ENCODE data around the gene APC2.
"Not testable (repeated sequence)": the region's sequence is repeated elsewhere in the genome, so short reads cannot be mapped to it uniquely, and the experiment has no call there.

APC2 gene

DNA sequence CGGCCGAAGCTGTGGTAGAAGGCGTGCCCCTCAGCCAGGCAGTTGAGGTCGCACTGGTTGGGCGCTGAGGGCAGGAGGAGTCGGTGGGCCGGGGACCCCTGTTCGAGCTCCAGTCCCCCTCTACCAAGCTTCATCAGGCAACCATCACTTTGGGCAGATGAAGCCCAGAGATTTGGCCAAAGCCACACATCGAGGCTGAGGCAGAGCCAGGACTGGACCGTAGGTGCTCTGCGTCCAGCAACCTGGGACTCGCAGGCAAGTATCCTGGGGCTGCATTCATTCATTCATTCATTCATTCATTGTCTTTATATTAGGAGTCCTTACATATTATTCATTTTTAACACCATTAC, 58.6 kb downstream of the APC2 start:
- H3K4me3 Mint-ChIP-seq = no peak overlapping the region
- no peaks in the 10 kb centered on the region for H3K36me3 Mint-ChIP-seq
- no peak overlapping the region for H3K27ac Mint-ChIP-seq
- peaks cover 27% of the 10 kb centered on the region for H3K4me1 Mint-ChIP-seq (ENCODE audit: low read depth)
- H3K27me3 Mint-ChIP-seq = peaks cover 2% of the 10 kb centered on the region
- no peaks in the 10 kb centered on the region for H3K9me3 Mint-ChIP-seq (ENCODE audit: low read depth)

DNA sequence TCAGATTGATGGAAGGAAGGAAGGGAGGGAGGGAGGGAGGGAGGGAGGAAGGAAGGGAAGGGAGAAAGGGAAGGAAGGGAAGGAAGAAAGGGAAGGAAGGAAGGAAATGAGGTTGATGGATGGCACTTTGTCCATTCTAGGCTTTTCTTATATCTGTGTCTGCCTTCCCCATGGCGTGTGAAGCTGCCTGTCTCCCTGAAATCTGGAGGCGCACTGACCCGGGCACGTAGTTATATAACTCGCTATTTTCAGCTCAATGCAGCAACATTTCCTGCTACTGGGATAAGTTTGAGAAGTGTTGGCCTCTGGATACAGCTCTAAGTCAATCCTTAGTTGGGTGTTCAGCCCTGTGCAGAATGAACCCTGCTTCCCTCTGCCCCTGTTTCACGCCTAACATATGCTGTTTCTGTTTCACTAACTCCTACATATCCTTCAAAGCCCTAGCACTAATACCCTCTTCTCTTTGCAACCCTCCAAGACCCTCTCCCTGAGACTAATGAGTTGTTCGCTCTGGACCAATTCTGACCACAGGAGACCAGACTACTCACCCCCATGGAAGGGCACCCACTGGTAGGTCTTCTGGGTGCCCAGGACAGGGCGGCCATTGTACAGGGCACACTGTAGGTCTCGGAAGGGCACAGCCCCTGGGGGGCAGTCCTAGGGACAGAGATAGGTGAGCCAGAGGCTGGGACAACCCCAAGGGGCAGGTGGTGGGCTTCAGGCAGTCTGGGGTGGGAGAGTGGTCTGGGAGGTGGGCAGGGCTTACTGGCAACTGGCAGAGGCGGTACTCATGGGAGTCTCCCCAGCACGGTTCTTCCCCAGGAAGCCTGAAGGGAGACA, 59.9 kb downstream of the APC2 start:
- no peaks in the 10 kb centered on the region for H3K36me3 Mint-ChIP-seq
- no peak overlapping the region for H3K27ac Mint-ChIP-seq
- no peak overlapping the region for H3K4me3 Mint-ChIP-seq
- H3K9me3 Mint-ChIP-seq (ENCODE audit: low read depth) = no peaks in the 10 kb centered on the region
- no peaks in the 10 kb centered on the region for H3K27me3 Mint-ChIP-seq
- H3K4me1 Mint-ChIP-seq (ENCODE audit: low read depth) = peaks cover 24% of the 10 kb centered on the region

DNA sequence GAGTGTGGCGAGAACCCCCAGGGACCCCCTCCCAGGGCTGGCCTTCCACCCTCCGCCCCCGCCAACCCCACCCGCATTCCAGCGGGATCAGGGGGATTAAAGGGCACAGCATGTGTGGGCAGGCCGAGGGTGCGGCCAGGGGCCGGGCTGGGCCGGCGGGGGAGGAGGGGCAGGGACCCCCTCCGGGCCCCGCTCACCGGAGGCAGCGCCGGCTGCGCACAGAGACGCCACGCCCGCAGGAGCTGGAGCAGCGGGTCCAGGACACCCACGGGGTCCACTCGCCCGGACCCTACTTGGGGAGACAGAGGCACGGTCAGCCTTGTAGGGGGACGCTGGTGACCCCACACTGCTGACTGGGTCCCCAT, 60.5 kb downstream of the APC2 start:
- no peaks in the 10 kb centered on the region for H3K9me3 Mint-ChIP-seq (ENCODE audit: low read depth)
- H3K4me3 Mint-ChIP-seq = no peak overlapping the region
- H3K27me3 Mint-ChIP-seq = no peaks in the 10 kb centered on the region
- peaks cover 24% of the 10 kb centered on the region for H3K4me1 Mint-ChIP-seq (ENCODE audit: low read depth)
- no peak overlapping the region for H3K27ac Mint-ChIP-seq
- H3K36me3 Mint-ChIP-seq = no peaks in the 10 kb centered on the region

GRCh38 chr19:1510807-1511206, 60.9 kb downstream of the APC2 start:
- H3K36me3 Mint-ChIP-seq = no peaks in the 10 kb centered on the region
- H3K4me3 Mint-ChIP-seq = peak overlapping the region; percentile 46
- H3K27me3 Mint-ChIP-seq = no peaks in the 10 kb centered on the region
- H3K27ac Mint-ChIP-seq = no peak overlapping the region
- no peaks in the 10 kb centered on the region for H3K9me3 Mint-ChIP-seq (ENCODE audit: low read depth)
- peaks cover 22% of the 10 kb centered on the region for H3K4me1 Mint-ChIP-seq (ENCODE audit: low read depth)

DNA sequence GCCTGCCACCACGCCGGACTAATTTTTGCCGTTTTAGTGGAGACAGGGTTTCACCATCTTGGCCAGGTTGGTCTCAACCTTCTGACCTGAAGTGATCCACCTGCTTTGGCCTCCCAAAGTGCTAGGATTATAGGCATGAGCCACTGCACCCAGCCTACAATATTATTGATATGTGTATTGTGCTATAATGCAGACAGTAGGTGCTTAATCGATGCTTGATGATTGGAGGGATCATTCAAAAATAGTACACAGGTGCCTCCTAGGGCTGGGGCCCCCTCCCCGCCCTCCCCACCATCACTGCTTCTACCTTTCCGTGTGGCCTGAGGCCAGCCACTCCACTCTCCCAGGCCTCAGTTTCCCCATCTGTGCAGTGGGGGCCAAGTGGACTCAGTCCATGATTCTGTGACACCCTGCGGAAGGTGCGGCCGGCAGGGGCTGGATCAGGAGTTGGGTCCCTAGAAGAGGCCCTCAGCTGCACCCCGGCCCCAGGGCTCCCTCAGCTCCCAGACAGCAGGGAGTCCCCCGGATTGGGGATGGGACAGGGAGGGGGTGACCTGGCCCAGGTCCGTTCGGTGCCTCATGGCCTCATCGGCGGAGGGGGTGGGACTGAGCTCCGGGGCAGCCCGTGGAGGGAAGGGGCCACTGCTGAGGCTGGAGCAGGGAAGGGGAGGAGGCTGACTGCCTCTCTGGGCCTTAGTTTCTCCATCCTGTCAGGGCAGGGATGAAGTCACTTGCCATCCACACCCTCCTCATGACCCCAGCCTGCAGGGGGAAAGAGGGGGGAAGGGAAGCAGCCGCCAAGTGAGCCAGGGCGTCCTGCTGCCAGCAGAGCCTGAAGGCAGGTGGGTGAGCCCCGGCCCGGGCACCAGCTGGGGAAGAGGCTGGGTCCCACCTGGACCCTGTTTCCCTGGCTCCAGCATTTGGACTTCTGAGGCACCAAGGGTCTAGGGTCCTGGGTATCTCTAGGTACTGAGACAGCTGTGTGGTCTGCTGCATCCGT, 61.7 kb downstream of the APC2 start:
- Mint-ChIP-seq H3K4me3 (peak overlapping the region; percentile 78), H3K27ac (no peak overlapping the region), H3K9me3 (ENCODE audit: low read depth) (no peaks in the 10 kb centered on the region), H3K27me3 (no peaks in the 10 kb centered on the region), H3K4me1 (ENCODE audit: low read depth) (peaks cover 22% of the 10 kb centered on the region), H3K36me3 (no peaks in the 10 kb centered on the region)

DNA sequence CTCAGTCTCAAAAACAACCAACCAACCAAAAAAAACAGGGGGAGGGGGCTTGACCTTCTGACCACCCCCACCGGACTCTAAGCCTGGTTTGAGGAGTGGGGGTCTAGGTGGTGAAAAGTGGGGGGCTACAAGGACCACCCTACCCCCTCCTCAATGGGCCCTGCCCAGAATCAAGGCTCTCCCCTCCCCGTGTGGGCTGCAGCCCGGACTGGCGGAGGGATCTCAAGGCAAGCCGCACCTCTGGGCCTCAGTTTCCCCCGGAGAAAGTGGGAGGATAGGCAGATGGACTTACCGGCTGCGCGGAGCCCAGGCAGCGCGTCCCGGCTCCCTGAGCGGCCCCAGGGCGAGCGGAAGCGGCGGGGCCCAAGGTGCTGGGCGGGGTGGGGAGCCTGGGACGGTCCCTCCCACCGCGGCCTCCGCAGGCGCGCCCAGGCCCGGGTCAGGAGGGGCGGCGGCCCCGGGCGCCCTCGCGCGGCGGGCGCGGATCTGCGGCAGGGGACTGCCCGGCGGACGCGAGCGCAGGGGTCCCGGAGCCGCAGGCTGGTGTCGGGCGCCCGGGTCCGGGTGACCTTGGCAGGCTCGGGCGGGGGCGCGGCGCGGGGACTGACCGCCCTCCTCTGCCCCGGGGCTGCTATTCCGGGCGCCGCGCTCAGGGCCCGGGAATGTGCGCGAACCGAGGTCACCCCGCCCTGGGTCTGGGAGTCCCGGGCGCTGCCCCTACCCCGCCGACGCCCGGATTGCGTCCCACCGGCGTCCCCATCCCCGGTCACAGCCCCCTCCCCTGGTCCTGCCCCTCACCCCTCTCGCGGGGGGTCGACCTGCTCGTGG, 63.0 kb downstream of the APC2 start, which contains the start of gene ADAMTSL5:
Gene ADAMTSL5 (minus strand): TSS at position 349 of the 828 bp plus-strand sequence. CDS start 2,076 bp downstream, outside the sequence.
- Mint-ChIP-seq H3K4me3 (peak within 1 kb of the TSS; percentile 78), H3K36me3 (no peaks in the 10 kb centered on the region), H3K9me3 (ENCODE audit: low read depth) (no peaks in the 10 kb centered on the region), H3K27ac (no peak within 1 kb of the TSS), H3K27me3 (no peaks in the 10 kb centered on the region), H3K4me1 (ENCODE audit: low read depth) (peaks cover 18% of the 10 kb centered on the region)

DNA sequence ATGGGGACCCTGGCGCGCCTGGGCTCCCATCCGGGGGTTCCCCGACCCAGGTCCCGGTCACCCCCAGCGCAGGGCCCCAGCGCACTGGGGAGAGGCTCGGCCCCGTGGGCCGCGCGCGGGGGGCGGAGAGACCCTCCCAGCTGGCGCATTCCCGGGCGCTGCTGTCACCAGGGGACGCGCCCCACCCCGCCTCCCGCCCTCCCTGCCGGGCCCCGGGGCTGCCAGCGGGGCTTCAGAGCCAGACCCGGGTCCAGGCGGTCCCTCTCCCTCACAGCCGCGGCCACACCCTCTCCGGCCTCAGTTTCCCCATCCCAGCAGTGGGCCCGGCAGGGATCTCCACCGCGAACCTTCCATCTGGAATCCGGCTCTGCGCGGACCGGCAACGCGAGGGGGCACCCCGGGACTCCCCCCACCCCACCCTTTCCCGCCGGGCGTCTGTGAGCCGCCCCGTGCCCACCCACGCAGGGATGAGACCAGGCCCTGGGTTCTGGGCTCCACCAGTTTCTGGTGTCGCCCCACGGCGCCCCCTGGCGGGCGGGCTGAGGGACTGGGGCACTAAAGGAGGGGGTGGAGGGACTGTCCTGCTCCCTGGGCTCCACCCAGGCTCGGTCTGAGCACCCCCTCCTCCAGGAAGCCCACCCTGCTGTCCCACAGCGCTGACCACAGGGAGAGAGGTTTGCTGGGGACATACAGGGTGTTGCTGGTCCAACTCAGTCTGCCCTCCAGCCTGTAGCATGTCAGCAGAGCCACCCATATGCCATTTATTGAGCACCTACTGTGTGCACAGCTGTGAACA, 63.8 kb downstream of the APC2 start:
- H3K4me3 Mint-ChIP-seq = peak overlapping the region; percentile 17
- no peaks in the 10 kb centered on the region for H3K27me3 Mint-ChIP-seq
- no peak overlapping the region for H3K27ac Mint-ChIP-seq
- H3K4me1 Mint-ChIP-seq (ENCODE audit: low read depth) = peaks cover 16% of the 10 kb centered on the region
- no peaks in the 10 kb centered on the region for H3K9me3 Mint-ChIP-seq (ENCODE audit: low read depth)
- no peaks in the 10 kb centered on the region for H3K36me3 Mint-ChIP-seq

GRCh38 chr19:1514295-1514661, 64.4 kb downstream of the APC2 start:
- peak overlapping the region; percentile 17 for H3K4me3 Mint-ChIP-seq
- peaks cover 14% of the 10 kb centered on the region for H3K4me1 Mint-ChIP-seq (ENCODE audit: low read depth)
- no peaks in the 10 kb centered on the region for H3K27me3 Mint-ChIP-seq
- no peaks in the 10 kb centered on the region for H3K9me3 Mint-ChIP-seq (ENCODE audit: low read depth)
- H3K27ac Mint-ChIP-seq = no peak overlapping the region
- H3K36me3 Mint-ChIP-seq = no peaks in the 10 kb centered on the region

- H3K4me1 Mint-ChIP-seq (ENCODE audit: low read depth) = peaks cover 9% of the 10 kb centered on the region
- H3K27me3 Mint-ChIP-seq = no peaks in the 10 kb centered on the region
Observed at GRCh38 chr19:1514986-1515721, 65.2 kb downstream of the APC2 start.

DNA sequence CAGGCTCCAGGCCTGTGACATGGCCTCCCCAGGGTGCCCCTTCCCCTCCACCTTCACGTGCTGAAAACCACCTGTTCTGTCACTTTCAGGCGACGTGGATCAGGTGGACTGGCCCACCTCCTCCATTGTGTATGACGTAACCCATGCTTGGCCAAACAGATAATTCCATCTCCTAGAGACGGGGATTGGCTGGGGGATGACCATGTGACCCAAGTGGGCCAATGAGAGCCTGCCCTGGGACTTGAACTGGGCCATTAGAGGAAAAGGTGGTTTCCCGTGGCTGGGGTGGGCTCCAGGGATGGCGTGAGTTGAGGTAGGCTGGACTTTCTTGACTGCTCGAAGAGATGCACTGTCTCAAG, 66.5 kb downstream of the APC2 start:
- Mint-ChIP-seq H3K27ac (no peak overlapping the region), H3K4me3 (no peak overlapping the region), H3K27me3 (peaks cover 1% of the 10 kb centered on the region), H3K4me1 (ENCODE audit: low read depth) (peaks cover 4% of the 10 kb centered on the region), H3K36me3 (no peaks in the 10 kb centered on the region), H3K9me3 (ENCODE audit: low read depth) (no peaks in the 10 kb centered on the region)

More at GRCh38 chr19:1514986-1515721, 65.2 kb downstream of the APC2 start:
- Mint-ChIP-seq H3K4me3 (no peak overlapping the region), H3K36me3 (no peaks in the 10 kb centered on the region), H3K27ac (no peak overlapping the region), H3K9me3 (ENCODE audit: low read depth) (no peaks in the 10 kb centered on the region)

- no peaks in the 10 kb centered on the region for H3K9me3 Mint-ChIP-seq (ENCODE audit: low read depth)
- no peaks in the 10 kb centered on the region for H3K36me3 Mint-ChIP-seq
- peaks cover 5% of the 10 kb centered on the region for H3K27me3 Mint-ChIP-seq
- H3K4me1 Mint-ChIP-seq (ENCODE audit: low read depth) = no peaks in the 10 kb centered on the region
- no peak overlapping the region for H3K27ac Mint-ChIP-seq
- H3K4me3 Mint-ChIP-seq = no peak overlapping the region
Observed at GRCh38 chr19:1518471-1518870, 68.5 kb downstream of the APC2 start.

- not testable (repeated sequence) for H3K27me3 Mint-ChIP-seq; H3K4me1 Mint-ChIP-seq (ENCODE audit: low read depth); H3K4me3 Mint-ChIP-seq; H3K36me3 Mint-ChIP-seq; H3K9me3 Mint-ChIP-seq (ENCODE audit: low read depth); H3K27ac Mint-ChIP-seq
Observed at GRCh38 chr19:1519802-1520201, 69.9 kb downstream of the APC2 start.

DNA sequence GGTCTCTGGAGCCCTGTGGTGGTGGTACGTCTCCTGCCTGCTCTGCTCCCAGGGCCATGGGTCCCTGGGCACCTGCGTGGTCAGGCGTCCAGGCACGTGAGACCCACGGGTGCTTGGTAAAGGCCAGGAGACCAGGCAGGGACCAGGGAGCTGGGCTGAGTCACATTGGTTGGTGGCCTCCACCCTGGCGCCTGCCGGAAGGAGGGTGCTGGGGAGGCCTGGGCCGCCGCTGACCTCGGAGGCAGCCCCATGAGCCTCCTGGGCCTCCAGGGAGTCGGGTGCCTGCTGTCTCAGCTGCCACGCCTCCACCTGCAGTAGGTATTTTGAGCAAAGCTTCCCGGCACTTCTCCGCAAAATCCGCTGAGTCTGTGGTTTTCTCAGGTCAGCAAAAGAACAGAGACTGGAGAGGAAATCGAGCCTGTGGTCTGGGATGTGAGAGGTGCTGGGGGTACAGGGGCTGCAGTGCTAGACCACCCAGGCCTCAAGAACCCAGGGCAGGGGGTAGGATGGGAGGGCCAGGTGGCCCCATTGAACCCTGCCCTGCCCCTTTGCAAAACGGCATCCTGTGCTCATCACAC, 70.4 kb downstream of the APC2 start:
- Mint-ChIP-seq H3K9me3 (ENCODE audit: low read depth) (no peaks in the 10 kb centered on the region), H3K36me3 (no peaks in the 10 kb centered on the region), H3K4me1 (ENCODE audit: low read depth) (peaks cover 6% of the 10 kb centered on the region), H3K4me3 (no peak overlapping the region), H3K27me3 (peaks cover 11% of the 10 kb centered on the region), H3K27ac (no peak overlapping the region)

Data from activated naive CD8-positive, alpha-beta T cell (primary cell).